ENCODE results near the gene GNA12. TPM values are rescaled to one million over a fixed set of nuclear protein-coding genes. Genes with fewer than 3 reads are reported as not detected.
A peak's percentile ranks its signal among the peaks of the same experiment; 100 is the strongest.

The GNA12 gene
- polyA plus RNA-seq, 1 donor (not counting 4 experiments of a cell fraction or from before 2014, with no cell fraction given): 35.5 TPM

- DNase-seq (ENCODE audit: low read depth, low spot score): no peak
- Histone ChIP-seq H3K4me2 (ENCODE audit: control insufficient read depth, extremely low read depth, insufficient read depth, low read depth, low read length) (no peak overlapping the region), H3K27me3 (ENCODE audit: control insufficient read depth, extremely low read depth, insufficient read depth, low read length) (no peaks in the 10 kb centered on the region), H3K79me2 (ENCODE audit: control insufficient read depth, insufficient read depth, low read length) (no peaks in the 10 kb centered on the region), H3K36me3 (ENCODE audit: control insufficient read depth in 2 of 2, extremely low read depth in 1 of 2, insufficient read depth in 2 of 2, low read length in 2 of 2) (no peaks in the 10 kb centered on the region), H3K4me1 (ENCODE audit: control insufficient read depth, extremely low read depth, insufficient read depth, low read length) (peaks cover 25% of the 10 kb centered on the region), H2AFZ (ENCODE audit: control insufficient read depth, low read length) (no peak overlapping the region), H3K27ac (ENCODE audit: control insufficient read depth, insufficient read depth, low read length) (no peak overlapping the region), H4K20me1 (ENCODE audit: control insufficient read depth, extremely low read depth, insufficient read depth, low read length) (no peaks in the 10 kb centered on the region), H3K9ac (ENCODE audit: control insufficient read depth, extremely low read depth, insufficient read depth, low read length) (no peak overlapping the region), H3K9me3 (ENCODE audit: control insufficient read depth, low read depth, low read length) (no peaks in the 10 kb centered on the region), H3K9me1 (ENCODE audit: control insufficient read depth, extremely low read depth, insufficient read depth, low read length) (no peaks in the 10 kb centered on the region), H3K4me3 (ENCODE audit: control insufficient read depth in 2 of 3, extremely low read depth in 1 of 3, insufficient read depth in 2 of 3, low read depth in 1 of 3, low read length in 3 of 3) (no peak overlapping the region)
- TF ChIP-seq EZH2 (IDR thresholded peaks at IDR 0.05; ENCODE audit: low read length) (no peak), CTCF (optimal IDR thresholded peaks at IDR 0.05 in 1 of 3, IDR thresholded peaks at IDR 0.05 in 1 of 3, conservative IDR thresholded peaks at IDR 0.05 in 1 of 3; ENCODE audit: extremely low read depth in 1 of 3, insufficient read depth in 2 of 3, low read length in 3 of 3) (no peak)
- dilution Hi-C loops (cut with MboI; ENCODE audit: extremely low pct_ligation_motif_present, low sequenced_read_pairs): no loop called here
- FAIRE-seq: no peak
Measured at GRCh38 chr7:2861509-2861908, 17.4 kb upstream of the GNA12 start.

GRCh38 chr7:2860627-2861133 lies 16.6 kb upstream of the GNA12 start:
- Histone ChIP-seq H3K27ac (ENCODE audit: control insufficient read depth, insufficient read depth, low read length) (no peak overlapping the region), H3K4me2 (ENCODE audit: control insufficient read depth, extremely low read depth, insufficient read depth, low read depth, low read length) (no peak overlapping the region), H3K79me2 (ENCODE audit: control insufficient read depth, insufficient read depth, low read length) (no peaks in the 10 kb centered on the region), H2AFZ (ENCODE audit: control insufficient read depth, low read length) (peak overlapping the region; percentile 61), H3K9me1 (ENCODE audit: control insufficient read depth, extremely low read depth, insufficient read depth, low read length) (no peaks in the 10 kb centered on the region), H3K9ac (ENCODE audit: control insufficient read depth, extremely low read depth, insufficient read depth, low read length) (no peak overlapping the region), H3K9me3 (ENCODE audit: control insufficient read depth, low read depth, low read length) (no peaks in the 10 kb centered on the region), H4K20me1 (ENCODE audit: control insufficient read depth, extremely low read depth, insufficient read depth, low read length) (no peaks in the 10 kb centered on the region), H3K27me3 (ENCODE audit: control insufficient read depth, extremely low read depth, insufficient read depth, low read length) (no peaks in the 10 kb centered on the region), H3K36me3 (ENCODE audit: control insufficient read depth in 2 of 2, extremely low read depth in 1 of 2, insufficient read depth in 2 of 2, low read length in 2 of 2) (no peaks in the 10 kb centered on the region), H3K4me3 (ENCODE audit: control insufficient read depth in 2 of 3, extremely low read depth in 1 of 3, insufficient read depth in 2 of 3, low read depth in 1 of 3, low read length in 3 of 3) (no peak overlapping the region), H3K4me1 (ENCODE audit: control insufficient read depth, extremely low read depth, insufficient read depth, low read length) (peaks cover 25% of the 10 kb centered on the region)
- DNase-seq (ENCODE audit: low read depth, low spot score) (no peak), FAIRE-seq (peak; percentile 78)
- TF ChIP-seq EZH2 (IDR thresholded peaks at IDR 0.05; ENCODE audit: low read length) (no peak), CTCF (optimal IDR thresholded peaks at IDR 0.05 in 1 of 3, IDR thresholded peaks at IDR 0.05 in 1 of 3, conservative IDR thresholded peaks at IDR 0.05 in 1 of 3; ENCODE audit: extremely low read depth in 1 of 3, insufficient read depth in 2 of 3, low read length in 3 of 3) (no peak)
- dilution Hi-C loops (cut with MboI; ENCODE audit: extremely low pct_ligation_motif_present, low sequenced_read_pairs): no loop called here

All from keratinocyte (primary cell).